Loucy (cell line): Measurements from ENCODE around the gene TTI1.
A peak's percentile ranks its signal among the peaks of the same experiment; 100 is the strongest.

ENCODE experiments used
- H2AFZ ChIP-seq: fragments of 200-600 bp; sonication (generic); 2 replicates; pipeline ENCODE4 v1.6.0; 2016; ENCODE audit warnings: antibody characterized with exemption, mild to moderate bottlenecking, low read length, moderate library complexity
- H3F3A ChIP-seq: fragments of 200-600 bp; 2 replicates; pipeline ENCODE4 v1.6.0; 2016; ENCODE audit warnings: antibody characterized with exemption, low read depth, mild to moderate bottlenecking
- H3K27me3 ChIP-seq: fragments of 200-600 bp; sonication (generic); 2 replicates; pipeline ENCODE4 v1.6.1; 2014; ENCODE audit warnings: low read length, mild to moderate bottlenecking; ENCODE audit not compliant: insufficient read depth, poor library complexity, severe bottlenecking
- H3K36me3 ChIP-seq: fragments of 200-600 bp; sonication (generic); 2 replicates; pipeline ENCODE4 v1.6.1; 2016; ENCODE audit warnings: low read length; ENCODE audit not compliant: insufficient read depth
- H3K4me1 ChIP-seq: fragments of 200-600 bp; sonication (generic); 2 replicates; pipeline ENCODE4 v1.5.1; 2014; ENCODE audit warnings: low read length, mild to moderate bottlenecking; ENCODE audit not compliant: insufficient read depth, poor library complexity, severe bottlenecking
- H3K4me2 ChIP-seq: fragments of 200-600 bp; sonication (generic); 2 replicates; pipeline ENCODE4 v1.6.0; 2014; ENCODE audit warnings: antibody characterized with exemption, low read length, low read depth, mild to moderate bottlenecking; ENCODE audit not compliant: poor library complexity, severe bottlenecking
- H3K4me3 ChIP-seq: fragments of 200-600 bp; sonication (generic); 2 replicates; pipeline ENCODE4 v1.5.1; 2014; ENCODE audit warnings: low read length, mild to moderate bottlenecking, mixed read lengths; ENCODE audit not compliant: poor library complexity, severe bottlenecking
- H3K79me2 ChIP-seq: fragments of 200-600 bp; sonication (generic); 2 replicates; pipeline ENCODE4 v1.6.1; 2014; ENCODE audit warnings: low read length; ENCODE audit not compliant: insufficient read depth
- H3K9ac ChIP-seq: fragments of 200-600 bp; sonication (generic); 2 replicates; pipeline ENCODE4 v1.6.0; 2014; ENCODE audit warnings: mild to moderate bottlenecking, low read depth, low read length, moderate library complexity; ENCODE audit not compliant: poor library complexity, severe bottlenecking
- H3K9me2 ChIP-seq: fragments of 200-600 bp; sonication (generic); replicated peaks from 2 replicates; pipeline ENCODE4 v1.6.1; 2016; ENCODE audit warnings: low read depth, low read length, mixed read lengths
- H3K9me3 ChIP-seq: fragments of 200-600 bp; sonication (generic); 2 replicates; pipeline ENCODE4 v1.6.1; 2014; ENCODE audit warnings: mild to moderate bottlenecking, antibody characterized with exemption, low read length, low read depth; ENCODE audit not compliant: insufficient read depth
- H4K20me1 ChIP-seq: fragments of 200-600 bp; sonication (generic); 2 replicates; pipeline ENCODE4 v1.6.0; 2014; ENCODE audit warnings: antibody characterized with exemption, low read length, mild to moderate bottlenecking; ENCODE audit not compliant: insufficient read depth, poor library complexity, severe bottlenecking
- EZH2phosphoT487 ChIP-seq: fragments of 200-600 bp; IDR thresholded peaks from 2 replicates; pipeline ENCODE4 v1.6.1; 2018; ENCODE audit warnings: antibody characterized with exemption, mild to moderate bottlenecking, moderate library complexity, borderline replicate concordance
- TF ChIP-seq, protein P1 (sequence below): fragments of 200-600 bp; sonication (generic); conservative IDR thresholded peaks from 2 replicates; pipeline ENCODE4 v1.5.1; 2014; ENCODE audit warnings: mild to moderate bottlenecking, antibody characterized with exemption, low read length

Gene TTI1

DNA sequence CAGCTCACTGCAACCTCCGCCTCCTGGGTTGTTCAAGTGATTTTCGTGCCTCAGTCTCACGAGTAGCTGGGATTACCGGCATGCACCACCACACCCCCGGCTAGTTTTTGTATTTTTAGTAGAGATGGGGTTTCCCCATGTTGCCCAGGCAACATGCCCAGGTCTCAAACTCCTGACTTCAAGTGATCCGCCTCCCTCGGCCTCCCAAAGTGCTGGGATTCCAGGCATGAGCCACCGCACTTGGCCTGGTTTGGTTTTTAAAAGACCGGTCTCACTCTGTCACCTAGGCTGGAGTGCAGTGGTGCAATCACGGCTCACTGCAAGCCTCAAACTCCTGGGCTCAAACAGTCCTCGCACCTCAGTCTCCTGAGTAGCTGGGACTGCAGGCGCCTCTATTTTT lies 90.2 kb downstream of the TTI1 start:
- H3K36me3 ChIP-seq = no peaks in the 10 kb centered on the region
- H3K4me2 ChIP-seq = no peak overlapping the region
- no peaks in the 10 kb centered on the region for H4K20me1 ChIP-seq
- no peak for TF ChIP-seq EZH2phosphoT487
- TF ChIP-seq, protein P1, sequence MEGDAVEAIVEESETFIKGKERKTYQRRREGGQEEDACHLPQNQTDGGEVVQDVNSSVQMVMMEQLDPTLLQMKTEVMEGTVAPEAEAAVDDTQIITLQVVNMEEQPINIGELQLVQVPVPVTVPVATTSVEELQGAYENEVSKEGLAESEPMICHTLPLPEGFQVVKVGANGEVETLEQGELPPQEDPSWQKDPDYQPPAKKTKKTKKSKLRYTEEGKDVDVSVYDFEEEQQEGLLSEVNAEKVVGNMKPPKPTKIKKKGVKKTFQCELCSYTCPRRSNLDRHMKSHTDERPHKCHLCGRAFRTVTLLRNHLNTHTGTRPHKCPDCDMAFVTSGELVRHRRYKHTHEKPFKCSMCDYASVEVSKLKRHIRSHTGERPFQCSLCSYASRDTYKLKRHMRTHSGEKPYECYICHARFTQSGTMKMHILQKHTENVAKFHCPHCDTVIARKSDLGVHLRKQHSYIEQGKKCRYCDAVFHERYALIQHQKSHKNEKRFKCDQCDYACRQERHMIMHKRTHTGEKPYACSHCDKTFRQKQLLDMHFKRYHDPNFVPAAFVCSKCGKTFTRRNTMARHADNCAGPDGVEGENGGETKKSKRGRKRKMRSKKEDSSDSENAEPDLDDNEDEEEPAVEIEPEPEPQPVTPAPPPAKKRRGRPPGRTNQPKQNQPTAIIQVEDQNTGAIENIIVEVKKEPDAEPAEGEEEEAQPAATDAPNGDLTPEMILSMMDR = no peak
- no peaks in the 10 kb centered on the region for H3K79me2 ChIP-seq
- H3K9me3 ChIP-seq = no peaks in the 10 kb centered on the region
- no peaks in the 10 kb centered on the region for H3K9me2 ChIP-seq
- H3K9ac ChIP-seq = no peak overlapping the region
- no peak overlapping the region for H3K4me3 ChIP-seq
- no peak overlapping the region for H2AFZ ChIP-seq
- H3F3A ChIP-seq = no peaks in the 10 kb centered on the region
- no peaks in the 10 kb centered on the region for H3K27me3 ChIP-seq
- no peaks in the 10 kb centered on the region for H3K4me1 ChIP-seq

GRCh38 chr20:37941992-37942391 lies 91.3 kb downstream of the TTI1 start:
- no peaks in the 10 kb centered on the region for H3K79me2 ChIP-seq
- TF ChIP-seq EZH2phosphoT487 = no peak
- TF ChIP-seq, protein P1 = no peak
- no peaks in the 10 kb centered on the region for H3K36me3 ChIP-seq
- no peaks in the 10 kb centered on the region for H3F3A ChIP-seq
- no peak overlapping the region for H3K4me3 ChIP-seq
- H3K9me2 ChIP-seq = no peaks in the 10 kb centered on the region
- H3K4me2 ChIP-seq = no peak overlapping the region
- H2AFZ ChIP-seq = no peak overlapping the region
- no peaks in the 10 kb centered on the region for H3K27me3 ChIP-seq
- H3K9ac ChIP-seq = no peak overlapping the region
- no peaks in the 10 kb centered on the region for H3K9me3 ChIP-seq
- no peaks in the 10 kb centered on the region for H3K4me1 ChIP-seq
- no peaks in the 10 kb centered on the region for H4K20me1 ChIP-seq

DNA sequence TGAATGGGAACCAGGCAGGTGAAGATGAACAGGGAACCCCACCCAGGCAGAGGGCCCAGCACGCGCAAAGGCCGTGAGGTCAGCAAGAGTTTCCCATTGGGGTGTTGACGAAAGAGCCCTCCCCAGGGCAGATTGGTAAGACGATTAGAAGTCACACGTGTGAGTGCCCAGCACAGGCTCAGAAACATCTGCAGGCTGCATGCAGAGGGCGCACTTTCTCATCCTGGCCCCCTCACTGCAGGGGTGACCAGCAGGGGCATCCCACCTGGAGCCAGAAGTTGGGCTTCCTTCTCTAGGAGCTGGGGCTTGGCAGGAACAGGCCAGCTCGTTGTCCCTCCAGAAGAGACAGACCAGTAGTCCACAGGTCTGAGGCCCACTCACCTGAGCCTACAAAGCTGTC lies 91.9 kb downstream of the TTI1 start:
- no peaks in the 10 kb centered on the region for H3K4me1 ChIP-seq
- H3F3A ChIP-seq = no peaks in the 10 kb centered on the region
- H3K27me3 ChIP-seq = no peaks in the 10 kb centered on the region
- no peaks in the 10 kb centered on the region for H3K9me3 ChIP-seq
- H3K4me3 ChIP-seq = no peak overlapping the region
- no peaks in the 10 kb centered on the region for H4K20me1 ChIP-seq
- H3K9me2 ChIP-seq = no peaks in the 10 kb centered on the region
- H2AFZ ChIP-seq = no peak overlapping the region
- H3K36me3 ChIP-seq = no peaks in the 10 kb centered on the region
- no peak overlapping the region for H3K4me2 ChIP-seq
- TF ChIP-seq, protein P1 = peak; percentile 62
- no peak for TF ChIP-seq EZH2phosphoT487
- no peak overlapping the region for H3K9ac ChIP-seq
- no peaks in the 10 kb centered on the region for H3K79me2 ChIP-seq
